Thoracic aorta (tissue), 2 donors: ENCODE measurements around the gene TM4SF5. TPM values are rescaled to one million over a fixed set of nuclear protein-coding genes. Genes with fewer than 3 reads are reported as not detected.

ENCODE experiments used
- ATAC-seq: fragments of 150-250 bp; one replicate; pipeline ENCODE4 v1.8.0; 2017; ENCODE audit warnings: low read depth; ENCODE audit not compliant: insufficient number of reproducible peaks, low FRiP score
- DNase-seq: peaks from one replicate; pipeline ENCODE4 v3.0.0-alpha.2; 2020; ENCODE audit warnings: low spot score
- H3K27ac ChIP-seq, 2 donors: fragments of 200-600 bp; sonication (generic); 1 replicate in 1 of 2; 2 replicates in 1 of 2; pipeline ENCODE4 v1.5.1; 2016; ENCODE audit warnings: mild to moderate bottlenecking in 2 of 2, moderate library complexity in 2 of 2
- H3K27me3 ChIP-seq: fragments of 200-600 bp; sonication (generic); replicated peaks from 2 replicates; pipeline ENCODE4 v1.6.0; 2016; ENCODE audit warnings: mild to moderate bottlenecking; ENCODE audit not compliant: insufficient read depth
- H3K36me3 ChIP-seq: fragments of 200-600 bp; sonication (generic); one replicate; pipeline ENCODE4 v1.5.1; 2016
- H3K4me1 ChIP-seq, 2 donors: fragments of 200-600 bp; sonication (generic); 1 replicate in 1 of 2; 2 replicates in 1 of 2; pipeline versions ENCODE4 v1.5.1 to v1.6.0; 2016; ENCODE audit warnings: low read depth in 2 of 2, mild to moderate bottlenecking in 1 of 2; ENCODE audit not compliant: control insufficient read depth in 1 of 2
- H3K4me3 ChIP-seq: fragments of 200-600 bp; sonication (generic); 2 replicates; pipeline ENCODE4 v1.5.1; 2016; ENCODE audit warnings: mild to moderate bottlenecking
- H3K9me3 ChIP-seq: fragments of 200-600 bp; sonication (generic); 2 replicates; pipeline ENCODE4 v1.5.1; 2016
- total RNA-seq, 2 donors: library from RNA; depleted of rRNA; stranded (reverse); fragments of >200 nt; gene quantifications; one replicate each; pipeline versions ENCODE4 v1.1.0 to v1.2.3, GENCODE V29; 2016
- TF ChIP-seq, protein P1 (sequence below): fragments of 200-600 bp; sonication (generic); IDR thresholded peaks from one replicate; pipeline ENCODE4 v1.5.1; 2019; ENCODE audit warnings: antibody characterized with exemption

TM4SF5 gene
- total RNA-seq, 2 donors from 2014 or later = not detected

GRCh38 chr17:4815043-4815675 is 43.5 kb downstream of the TM4SF5 start:
- DNase-seq (no peak), ATAC-seq (no peak)
- no peaks in the 10 kb centered on the region for H3K9me3 ChIP-seq
- no peak overlapping the region for H3K4me3 ChIP-seq
- no peak overlapping the region for H3K27ac ChIP-seq
- TF ChIP-seq, protein P1, sequence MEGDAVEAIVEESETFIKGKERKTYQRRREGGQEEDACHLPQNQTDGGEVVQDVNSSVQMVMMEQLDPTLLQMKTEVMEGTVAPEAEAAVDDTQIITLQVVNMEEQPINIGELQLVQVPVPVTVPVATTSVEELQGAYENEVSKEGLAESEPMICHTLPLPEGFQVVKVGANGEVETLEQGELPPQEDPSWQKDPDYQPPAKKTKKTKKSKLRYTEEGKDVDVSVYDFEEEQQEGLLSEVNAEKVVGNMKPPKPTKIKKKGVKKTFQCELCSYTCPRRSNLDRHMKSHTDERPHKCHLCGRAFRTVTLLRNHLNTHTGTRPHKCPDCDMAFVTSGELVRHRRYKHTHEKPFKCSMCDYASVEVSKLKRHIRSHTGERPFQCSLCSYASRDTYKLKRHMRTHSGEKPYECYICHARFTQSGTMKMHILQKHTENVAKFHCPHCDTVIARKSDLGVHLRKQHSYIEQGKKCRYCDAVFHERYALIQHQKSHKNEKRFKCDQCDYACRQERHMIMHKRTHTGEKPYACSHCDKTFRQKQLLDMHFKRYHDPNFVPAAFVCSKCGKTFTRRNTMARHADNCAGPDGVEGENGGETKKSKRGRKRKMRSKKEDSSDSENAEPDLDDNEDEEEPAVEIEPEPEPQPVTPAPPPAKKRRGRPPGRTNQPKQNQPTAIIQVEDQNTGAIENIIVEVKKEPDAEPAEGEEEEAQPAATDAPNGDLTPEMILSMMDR = no peak
- no peaks in the 10 kb centered on the region for H3K27me3 ChIP-seq
- no peaks in the 10 kb centered on the region for H3K4me1 ChIP-seq
- peaks cover 28% of the 10 kb centered on the region for H3K36me3 ChIP-seq

DNA sequence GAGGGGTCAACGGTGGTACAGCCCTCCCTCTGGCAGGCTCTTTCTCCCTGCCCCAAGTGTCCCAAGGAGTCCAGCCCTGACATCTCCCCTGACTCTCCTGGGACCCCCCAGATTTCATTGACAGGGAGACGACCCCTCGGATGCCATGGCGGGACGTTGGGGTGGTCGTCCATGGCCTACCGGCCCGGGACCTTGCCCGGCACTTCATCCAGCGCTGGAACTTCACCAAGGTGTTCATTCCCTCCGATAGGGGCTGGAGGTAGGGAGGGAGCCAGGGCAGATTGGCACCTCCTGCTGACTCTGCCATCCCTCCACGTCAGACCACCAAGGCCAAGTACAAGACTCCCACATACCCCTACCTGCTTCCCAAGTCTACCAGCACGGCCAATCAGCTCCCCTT is 45.1 kb downstream of the TM4SF5 start:
- DNase-seq (no peak), ATAC-seq (no peak)
- H3K36me3 ChIP-seq = peaks cover 24% of the 10 kb centered on the region
- no peaks in the 10 kb centered on the region for H3K4me1 ChIP-seq
- no peaks in the 10 kb centered on the region for H3K9me3 ChIP-seq
- H3K27me3 ChIP-seq = no peaks in the 10 kb centered on the region
- no peak overlapping the region for H3K4me3 ChIP-seq
- no peak overlapping the region for H3K27ac ChIP-seq
- TF ChIP-seq, protein P1 = no peak

DNA sequence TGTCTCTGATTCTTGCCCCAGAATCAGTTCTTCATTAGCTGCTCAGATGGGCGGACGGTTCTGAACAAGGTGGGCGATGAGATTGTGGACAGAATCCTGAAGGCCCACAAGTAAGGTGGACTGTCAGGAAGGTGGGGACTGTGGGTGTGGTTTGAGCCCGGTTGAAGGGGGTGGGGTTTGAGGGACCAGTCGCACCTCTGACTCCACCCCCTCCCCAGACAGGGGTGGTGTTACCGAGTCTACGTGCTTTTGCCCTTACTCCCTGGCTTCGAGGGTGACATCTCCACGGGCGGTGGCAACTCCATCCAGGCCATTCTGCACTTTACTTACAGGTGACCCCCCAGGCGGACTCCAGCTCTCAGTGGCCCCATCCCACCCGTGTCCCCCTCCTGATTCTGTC is 46.6 kb downstream of the TM4SF5 start:
- DNase-seq (no peak), ATAC-seq (no peak)
- no peaks in the 10 kb centered on the region for H3K27me3 ChIP-seq
- H3K4me1 ChIP-seq = no peaks in the 10 kb centered on the region
- TF ChIP-seq, protein P1 = no peak
- peaks cover 24% of the 10 kb centered on the region for H3K36me3 ChIP-seq
- no peaks in the 10 kb centered on the region for H3K9me3 ChIP-seq
- no peak overlapping the region for H3K27ac ChIP-seq
- H3K4me3 ChIP-seq = no peak overlapping the region

- ATAC-seq = no peak
- no peak overlapping the region for H3K27ac ChIP-seq
- no peaks in the 10 kb centered on the region for H3K27me3 ChIP-seq
- DNase-seq = no peak
- no peak overlapping the region for H3K4me3 ChIP-seq
- no peaks in the 10 kb centered on the region for H3K9me3 ChIP-seq
- H3K4me1 ChIP-seq = no peaks in the 10 kb centered on the region
- peaks cover 7% of the 10 kb centered on the region for H3K36me3 ChIP-seq
- TF ChIP-seq, protein P1 = no peak
Measured at GRCh38 chr17:4822835-4823234, 51.1 kb downstream of the TM4SF5 start.

DNA sequence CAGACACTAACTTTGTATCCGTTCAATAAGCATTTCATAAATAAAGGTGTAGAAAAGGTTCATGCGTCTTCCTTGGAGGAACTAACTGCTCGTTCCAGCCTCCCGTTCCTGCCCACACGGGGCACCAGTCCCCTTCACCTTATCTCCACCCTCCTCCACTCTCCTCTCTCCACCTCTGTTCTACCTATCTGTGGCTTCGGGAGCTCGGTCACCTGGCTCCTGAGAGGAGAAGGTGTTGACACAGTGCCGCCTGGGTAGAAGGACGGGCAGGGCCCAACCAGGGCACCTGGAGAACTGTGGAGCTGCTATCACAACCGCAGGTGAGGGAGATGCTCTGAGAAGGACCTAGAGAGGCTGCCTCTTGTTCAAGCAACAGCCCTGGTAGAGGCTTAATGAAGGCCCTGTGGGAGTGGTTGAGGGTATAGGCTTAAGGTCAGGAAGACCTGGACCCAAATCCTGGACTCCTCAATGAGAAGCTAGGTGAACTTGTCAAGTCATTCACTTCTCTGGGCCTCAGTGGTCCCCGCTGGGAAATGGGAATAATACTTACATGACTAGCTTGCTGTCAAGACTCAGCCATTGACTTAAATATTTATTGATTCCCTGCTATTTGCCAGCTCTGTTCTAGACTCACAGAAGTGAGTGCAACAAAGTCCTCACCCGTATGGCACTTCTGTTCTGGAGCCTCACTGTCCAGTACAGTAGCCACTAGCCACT is 51.8 kb downstream of the TM4SF5 start:
- Histone ChIP-seq H3K9me3 (no peaks in the 10 kb centered on the region), H3K4me1 (no peaks in the 10 kb centered on the region), H3K4me3 (no peak overlapping the region), H3K27me3 (no peaks in the 10 kb centered on the region), H3K36me3 (peaks cover 7% of the 10 kb centered on the region), H3K27ac (no peak overlapping the region)
- no peak for ATAC-seq
- no peak for DNase-seq
- TF ChIP-seq, protein P1 = no peak
